K562 (cell line): ENCODE data around the gene NAA10. TPM values are rescaled to one million over a fixed set of nuclear protein-coding genes. Genes with fewer than 3 reads are reported as not detected.

ENCODE experiments used
- GATAD2A ChIP-seq: fragments of 450-650 bp; IDR thresholded peaks from 2 replicates; pipeline ENCODE4 v1.6.1; 2017
- GTF3C2 ChIP-seq: IDR thresholded peaks from 3 replicates; pipeline ENCODE4 v1.6.1; 2011; ENCODE audit warnings: borderline replicate concordance, mild to moderate bottlenecking, moderate library complexity; ENCODE audit not compliant: insufficient read length; ENCODE audit errors: extremely low read depth
- POLR2B ChIP-seq: fragments of 450-650 bp; IDR thresholded peaks from 2 replicates; pipeline ENCODE4 v1.6.1; 2018; ENCODE audit warnings: low read depth; ENCODE audit not compliant: partially characterized antibody
- SAFB ChIP-seq: fragments of 200-400 bp; formaldehyde crosslinking; IDR thresholded peaks from 2 replicates; pipeline ENCODE4 v1.6.1; 2017; ENCODE audit warnings: low read depth, low read length, borderline replicate concordance
- THAP7 ChIP-seq: fragments of 250-450 bp; sonication (Bioruptor Pico); IDR thresholded peaks from 2 replicates; pipeline ENCODE4 v1.5.0; 2021
- ZBTB33 ChIP-seq: sonication (generic); formaldehyde crosslinking; IDR thresholded peaks from 2 replicates; pipeline ENCODE4 v1.8.1; 2023; ENCODE audit warnings: mild to moderate bottlenecking, missing genetic modification reagents
- ZNF318 ChIP-seq, 2 experiments: fragments of 450-650 bp; IDR thresholded peaks; 2 replicates each; pipeline ENCODE4 v1.6.1; 2016; ENCODE audit warnings: mild to moderate bottlenecking in 2 of 2, borderline replicate concordance in 1 of 2, low read depth in 1 of 2, moderate library complexity in 1 of 2
- polyA plus RNA-seq, 8 experiments: library from polyadenylated mRNA; depleted of rRNA in 4 of 8; stranded (reverse) in 5 of 8; unstranded in 3 of 8; fragments of >200 nt; fragmentation: Nextera tagmentation in 2 of 8; fragmentation: Illumina TruSeq in 1 of 8; extraction: Ambion mirVana in 2 of 8; extraction: Trizol in 1 of 8; gene quantifications; 2 replicates each; pipeline versions ENCODE4 v1.2.1 to v1.2.3, GENCODE V29; 2011 to 2014; ENCODE audit warnings: inconsistent platforms in 1 of 8, missing spikeins in 1 of 8
- total RNA-seq, 7 experiments: library from RNA; depleted of rRNA in 6 of 7; stranded (reverse); fragments of >200 nt in 6 of 7; fragmentation: Illumina TruSeq in 2 of 7; extraction: Trizol in 2 of 7; gene quantifications; 2 replicates each; pipeline versions ENCODE4 v1.2.1 to v1.2.3, GENCODE V29; 2011 to 2021; ENCODE audit warnings: low replicate concordance in 1 of 7

The NAA10 gene
- total and polyA plus RNA-seq, 9 of the 15 experiments (the other 6 are each of a cell fraction or from before 2014, with no cell fraction given) = 11.1 to 250 (median 134) TPM

- no peak for TF ChIP-seq ZNF318 (IDR thresholded peaks at IDR 0.05; ENCODE audit: borderline replicate concordance in 1 of 2, low read depth in 1 of 2)
- TF ChIP-seq ZBTB33 = no peak
- peak; percentile 29 for TF ChIP-seq POLR2B
- TF ChIP-seq GTF3C2 = no peak
- TF ChIP-seq THAP7 = no peak
- no peak for TF ChIP-seq GATAD2A
- no peak for TF ChIP-seq SAFB
Measured at GRCh38 chrX:153927922-153928760, 6.7 kb downstream of the NAA10 start (continued).
